HTERT RPE-1 (cell line): Measurements from ENCODE around the gene HSPA1L.
"Not testable (repeated sequence)": the region's sequence is repeated elsewhere in the genome, so short reads cannot be mapped to it uniquely, and the experiment has no call there.

Source experiments
- in situ Hi-C: fragments of 300-500 bp; cut with MboI; formaldehyde crosslinking; loops from 4 replicates; pipeline ENCODE4 v1.14.3; 2020; ENCODE audit warnings: low sequenced_read_pairs

The HSPA1L gene

DNA sequence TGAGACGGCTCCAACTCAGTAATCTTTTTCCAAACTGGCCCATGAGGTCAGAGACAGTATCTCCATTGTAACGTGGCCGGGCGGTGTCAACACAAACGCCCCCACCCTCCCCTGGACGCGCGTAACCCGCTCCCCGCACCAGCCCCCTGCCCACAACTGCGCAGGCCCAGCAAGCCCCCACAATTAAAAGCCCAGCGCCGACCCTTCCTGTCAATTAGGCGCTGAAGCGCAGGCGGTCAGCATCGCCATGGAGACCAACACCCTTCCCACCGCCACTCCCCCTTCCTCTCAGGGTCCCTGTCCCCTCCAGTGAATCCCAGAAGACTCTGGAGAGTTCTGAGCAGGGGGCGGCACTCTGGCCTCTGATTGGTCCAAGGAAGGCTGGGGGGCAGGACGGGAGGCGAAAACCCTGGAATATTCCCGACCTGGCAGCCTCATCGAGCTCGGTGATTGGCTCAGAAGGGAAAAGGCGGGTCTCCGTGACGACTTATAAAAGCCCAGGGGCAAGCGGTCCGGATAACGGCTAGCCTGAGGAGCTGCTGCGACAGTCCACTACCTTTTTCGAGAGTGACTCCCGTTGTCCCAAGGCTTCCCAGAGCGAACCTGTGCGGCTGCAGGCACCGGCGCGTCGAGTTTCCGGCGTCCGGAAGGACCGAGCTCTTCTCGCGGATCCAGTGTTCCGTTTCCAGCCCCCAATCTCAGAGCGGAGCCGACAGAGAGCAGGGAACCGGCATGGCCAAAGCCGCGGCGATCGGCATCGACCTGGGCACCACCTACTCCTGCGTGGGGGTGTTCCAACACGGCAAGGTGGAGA, at the start of gene HSPA1L, which contains the start of gene HSPA1A:
Gene HSPA1L, minus strand, starts transcription at position 259 of the 814 bp plus-strand sequence. CDS start 3,311 bp downstream, outside the sequence.
Gene HSPA1A, plus strand, starts transcription at position 519 of the 814 bp plus-strand sequence. Its CDS starts 214 bp downstream, at position 733.
- in situ Hi-C loops, result no loop called here

DNA sequence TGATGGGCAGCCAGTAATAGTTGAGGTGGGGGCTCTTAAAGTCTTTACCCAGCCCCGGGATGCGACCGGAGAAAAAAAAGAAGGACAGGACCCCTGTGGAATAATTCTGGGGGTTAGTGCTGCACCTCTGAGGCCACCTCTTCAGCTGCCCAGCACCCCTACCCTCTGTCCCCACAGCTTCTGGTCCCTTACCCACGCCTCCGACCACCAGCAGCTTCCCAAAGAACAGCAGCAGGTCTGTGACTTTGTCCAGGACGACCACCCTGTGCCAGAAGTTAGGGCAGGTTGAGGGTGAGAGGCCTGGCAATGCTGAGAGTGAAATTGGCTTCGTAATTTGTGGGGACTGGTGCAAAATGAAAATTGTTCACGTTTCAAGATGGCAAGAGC, 49.7 kb upstream of the HSPA1L start:
- in situ Hi-C loops, result no loop called here

DNA sequence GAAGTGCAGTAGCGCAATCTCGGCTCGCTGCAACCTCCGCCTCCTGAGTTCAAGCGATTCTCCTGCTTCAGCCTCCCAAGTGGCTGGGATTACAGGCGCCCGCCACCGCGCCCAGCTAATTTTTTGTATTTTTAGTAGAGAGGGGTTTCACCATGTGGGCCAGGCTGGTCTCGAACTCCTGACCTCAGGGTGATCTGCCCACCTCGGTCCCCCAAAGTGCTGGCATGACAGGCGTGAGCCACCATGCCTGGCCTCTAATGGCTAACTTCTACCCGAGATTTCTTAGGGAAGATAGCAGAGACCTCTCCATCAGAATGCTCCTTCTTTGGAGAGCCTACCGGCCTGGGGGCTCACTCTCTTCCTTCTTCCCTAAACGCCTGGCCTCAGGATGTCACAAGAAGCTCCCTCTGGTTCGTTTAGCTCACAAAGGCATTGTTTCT, 49.1 kb upstream of the HSPA1L start:
- in situ Hi-C loops, result not testable (repeated sequence)

DNA sequence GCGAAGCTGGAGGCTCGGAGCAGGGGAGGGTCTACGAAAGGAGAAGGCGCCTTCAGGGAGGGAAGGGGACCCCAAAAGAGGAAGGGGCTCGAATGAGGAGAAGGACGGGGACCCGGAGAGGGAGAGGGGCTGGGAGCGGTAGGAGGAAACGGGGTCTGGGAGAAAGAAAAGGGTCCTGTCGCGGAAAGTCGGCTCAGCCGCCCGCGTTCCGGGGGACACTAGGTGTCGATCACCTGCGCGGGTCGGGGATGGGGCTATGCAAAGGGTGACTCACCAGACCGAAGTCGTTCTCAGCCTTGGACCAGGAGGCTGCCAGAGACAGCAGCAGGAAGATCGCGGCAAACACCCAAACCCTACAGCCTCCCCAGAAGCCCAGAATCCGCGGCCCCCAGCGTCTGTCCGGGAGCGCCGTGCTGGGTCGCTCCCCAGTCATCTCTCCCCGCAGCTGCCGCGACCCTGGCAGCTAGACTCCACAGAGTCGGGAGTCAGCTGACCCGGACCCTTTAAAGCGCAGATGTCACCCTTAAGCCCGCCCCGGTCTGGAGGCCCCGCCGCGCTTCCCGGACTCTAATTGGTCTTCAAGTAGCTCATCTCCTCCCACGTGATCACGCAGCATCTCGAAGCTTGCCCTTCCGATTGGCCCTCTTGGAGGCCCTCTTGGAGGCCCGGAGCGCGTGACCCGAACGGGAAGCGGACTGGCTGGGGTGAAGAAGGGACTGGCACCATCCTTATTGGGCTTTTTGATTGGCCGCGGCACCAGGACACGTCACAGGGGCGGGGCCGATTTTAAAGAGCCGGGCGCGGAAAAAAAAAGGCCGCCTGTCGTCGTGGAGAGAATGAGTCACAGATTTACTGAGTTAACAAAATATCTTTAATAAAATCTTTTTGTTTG, 47.5 kb upstream of the HSPA1L start, which contains the start of gene NEU1:
Gene NEU1, minus strand, starts transcription at position 478 of the 892 bp plus-strand sequence. Its CDS starts 45 bp downstream, at position 433.
- in situ Hi-C loops, result no loop called here

DNA sequence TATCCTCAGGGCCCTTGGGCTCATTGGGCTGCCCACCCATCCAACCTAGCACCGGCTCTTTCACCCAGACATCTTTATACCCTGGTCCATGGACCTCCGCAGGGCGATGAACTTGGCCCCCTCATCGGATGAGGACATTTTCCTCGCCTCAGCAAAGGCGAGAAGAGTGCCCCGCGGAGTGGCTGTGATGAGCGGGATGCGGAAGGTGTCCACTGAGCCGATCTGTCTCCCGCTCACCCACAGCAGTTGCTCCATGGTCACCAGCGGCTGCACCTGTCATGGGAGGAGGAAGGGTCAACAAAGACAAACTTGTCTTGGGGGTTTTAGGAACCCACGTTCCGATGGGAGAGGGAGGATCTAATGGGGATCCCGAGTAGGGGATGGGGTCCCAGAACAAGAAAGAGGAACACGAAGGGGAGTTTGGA, 46.8 kb upstream of the HSPA1L start:
- in situ Hi-C loops, result no loop called here

DNA sequence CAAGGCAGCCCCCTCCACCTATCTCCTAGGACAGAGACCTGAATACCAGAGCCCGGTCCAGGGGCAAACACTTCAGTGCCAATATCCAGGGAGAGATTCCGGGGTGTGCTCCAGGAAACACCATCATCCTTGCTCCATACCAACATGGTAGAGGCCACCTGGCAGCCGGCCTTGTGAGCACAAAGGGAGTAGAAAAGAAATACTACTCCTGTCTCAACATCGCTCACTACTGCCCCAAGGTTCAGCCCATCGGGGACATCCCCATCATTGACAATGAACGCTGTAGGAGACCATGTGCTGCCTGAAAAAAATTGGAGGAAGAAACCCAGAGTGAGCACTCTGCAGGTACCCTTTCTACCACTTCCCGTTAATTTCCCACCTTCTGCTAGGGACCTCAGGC, 46.1 kb upstream of the HSPA1L start:
- in situ Hi-C loops, result no loop called here

DNA sequence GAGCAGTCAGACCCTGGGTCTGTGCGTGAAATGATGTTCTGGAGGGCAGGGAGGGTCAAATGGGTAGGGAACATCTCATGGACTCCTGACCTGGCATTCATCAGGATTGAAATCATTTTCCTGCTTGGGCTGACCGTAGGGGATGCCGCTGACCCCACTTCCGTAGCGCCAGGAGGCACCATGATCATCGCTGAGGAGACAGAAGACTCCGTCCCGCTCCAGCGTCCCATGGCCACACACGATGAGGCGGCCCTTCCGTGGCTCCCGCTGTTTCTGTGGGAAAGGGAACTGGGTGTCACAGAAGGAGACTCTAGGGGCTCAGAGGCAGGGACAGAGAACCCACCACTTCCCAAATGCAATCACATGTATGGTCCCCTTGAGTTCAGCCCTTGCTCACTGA, 45.3 kb upstream of the HSPA1L start:
- in situ Hi-C loops, result no loop called here

DNA sequence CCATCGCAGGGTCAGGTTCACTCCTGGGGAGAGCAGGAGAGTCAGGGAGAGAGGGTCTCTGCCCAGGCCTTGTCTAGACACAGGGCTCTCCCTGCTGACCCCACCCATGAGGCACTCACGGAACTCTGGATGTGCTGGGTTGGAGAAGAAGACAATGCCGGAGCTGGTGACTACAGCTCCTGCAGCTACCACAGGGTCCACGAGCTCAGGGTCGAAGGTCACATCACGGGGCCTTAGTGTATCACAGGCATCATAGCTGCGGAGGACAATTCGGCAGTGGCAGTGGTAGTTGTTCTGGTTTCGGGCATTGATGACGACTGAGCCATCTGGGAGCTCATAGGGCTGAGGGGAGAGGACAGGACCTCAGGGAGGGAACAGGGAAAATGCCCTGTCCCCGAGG, 44.8 kb upstream of the HSPA1L start:
- in situ Hi-C loops, result no loop called here

DNA sequence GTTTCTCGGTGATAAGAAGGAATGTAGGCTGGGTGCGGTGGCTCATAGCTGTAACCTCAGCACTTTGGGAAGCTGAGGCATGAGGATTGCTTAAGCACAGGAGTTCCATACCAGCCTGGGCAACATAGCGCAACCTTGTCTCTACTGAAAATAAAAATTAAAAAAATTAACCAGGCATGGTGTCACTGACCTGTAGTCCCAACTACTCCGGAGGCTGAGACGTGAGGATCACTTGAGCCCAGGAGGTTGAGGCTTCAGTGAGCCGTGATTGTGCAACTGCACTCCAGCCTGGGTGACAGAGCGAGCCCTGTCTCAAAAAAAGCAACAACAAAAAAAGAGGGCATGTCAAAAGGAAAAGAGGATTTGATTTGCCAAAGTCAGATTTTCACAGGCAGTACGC, 43.6 kb upstream of the HSPA1L start:
- in situ Hi-C loops, result no loop called here

DNA sequence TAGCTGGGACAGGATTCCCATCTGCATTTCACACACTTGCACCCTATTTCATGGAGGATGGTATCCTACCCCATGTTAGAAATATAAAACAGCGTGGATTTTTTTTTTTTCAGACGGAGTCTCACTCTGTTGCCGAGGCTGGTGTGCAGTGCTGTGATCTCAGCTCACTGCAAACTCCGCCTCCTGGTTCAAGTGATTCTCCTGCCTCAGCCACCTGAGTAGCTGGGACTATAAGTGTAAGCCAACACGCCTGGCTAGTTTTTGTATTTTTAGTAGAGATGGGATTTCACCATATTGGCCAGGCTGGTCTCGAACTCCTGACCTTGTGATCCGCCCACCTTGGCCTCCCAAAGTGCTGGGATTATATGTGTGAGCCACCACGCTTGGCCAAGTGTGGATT, 42.7 kb upstream of the HSPA1L start:
- in situ Hi-C loops, result not testable (repeated sequence)

DNA sequence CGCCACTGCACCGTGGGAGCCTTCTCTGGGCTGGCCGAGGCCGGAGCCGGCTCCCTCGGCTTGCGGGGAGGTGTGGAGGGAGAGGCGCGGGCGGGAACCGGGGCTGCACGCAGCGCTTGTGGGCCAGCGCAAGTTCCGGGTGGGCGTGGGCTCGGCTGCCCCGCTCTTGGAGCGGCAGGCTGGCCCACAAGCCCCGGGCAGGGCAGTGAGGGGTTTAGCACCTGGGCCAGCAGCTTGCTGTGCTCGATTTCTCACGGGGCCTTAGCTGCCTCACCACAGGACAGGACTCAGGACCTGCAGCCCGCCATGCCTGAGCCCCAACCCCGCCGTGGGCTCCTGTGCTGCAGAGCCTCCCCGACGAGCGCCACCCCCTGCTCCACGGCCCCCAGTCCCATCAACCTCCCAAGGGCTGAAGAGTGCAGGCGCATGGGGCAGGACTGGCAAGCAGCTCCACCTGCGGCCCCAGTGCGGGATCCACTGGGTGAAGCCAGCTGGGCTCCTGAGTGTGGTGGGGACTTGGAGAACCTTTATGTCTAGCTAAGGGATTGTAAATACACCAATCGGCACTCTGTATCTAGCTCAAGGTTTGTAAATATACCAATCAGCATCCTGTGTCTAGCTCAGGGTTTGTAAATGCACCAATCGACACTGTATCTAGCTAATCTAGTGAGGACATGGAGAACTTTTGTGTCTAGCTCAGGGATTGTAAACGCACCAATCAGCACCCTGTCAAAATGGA, 37.1 kb upstream of the HSPA1L start:
- in situ Hi-C loops, result not testable (repeated sequence)

DNA sequence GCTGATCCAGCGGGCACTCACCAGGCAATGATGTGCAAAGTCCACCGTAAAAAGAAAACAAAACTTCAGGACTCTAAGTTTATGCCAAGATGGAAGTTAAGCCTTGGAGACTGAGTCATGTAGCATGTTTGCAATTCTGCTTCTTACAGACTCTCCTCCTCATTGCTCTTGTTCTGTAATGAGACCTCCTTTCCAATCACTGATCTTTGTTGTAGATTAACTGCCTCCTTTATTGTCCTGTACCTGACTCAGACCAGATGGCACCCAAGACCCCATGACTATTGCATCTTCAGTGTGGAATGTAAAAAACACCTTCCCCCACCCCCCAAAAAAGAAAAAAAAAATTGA, 36.4 kb upstream of the HSPA1L start:
- in situ Hi-C loops, result no loop called here

DNA sequence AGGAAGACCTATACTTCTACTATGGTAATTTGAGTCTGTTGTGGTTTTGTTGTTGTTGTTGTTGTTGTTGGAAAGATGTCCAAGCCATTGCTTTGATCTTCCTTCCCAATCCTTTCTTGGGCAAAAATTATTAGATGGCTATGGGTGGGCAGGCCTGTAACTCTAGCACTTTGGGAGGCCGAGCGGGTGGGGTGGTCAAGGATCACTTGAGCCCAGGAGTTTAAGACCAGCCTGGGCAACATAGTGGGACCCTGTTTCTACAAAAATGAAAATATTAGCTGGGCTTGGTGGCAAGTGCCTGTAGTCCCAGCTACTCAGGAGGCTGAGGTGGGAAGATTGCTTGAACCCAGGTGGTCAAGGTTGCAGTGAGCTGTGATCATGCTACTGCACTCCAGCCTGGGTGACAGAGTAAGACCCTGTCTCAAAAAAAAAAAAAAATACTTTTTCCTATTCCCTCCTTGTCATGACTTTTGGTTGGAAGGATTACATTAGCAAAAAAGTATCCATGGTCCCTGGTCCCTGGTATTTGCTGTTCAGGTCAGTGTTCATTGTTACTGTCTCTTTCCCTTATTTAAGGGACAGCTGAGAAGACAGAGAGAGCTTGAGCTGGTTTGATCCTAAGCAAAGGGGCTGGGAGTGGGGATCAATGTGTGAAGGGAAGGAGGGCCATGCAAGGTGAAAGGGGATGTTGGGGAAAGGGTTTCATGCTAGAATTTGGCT, 35.8 kb upstream of the HSPA1L start:
- in situ Hi-C loops, result no loop called here

DNA sequence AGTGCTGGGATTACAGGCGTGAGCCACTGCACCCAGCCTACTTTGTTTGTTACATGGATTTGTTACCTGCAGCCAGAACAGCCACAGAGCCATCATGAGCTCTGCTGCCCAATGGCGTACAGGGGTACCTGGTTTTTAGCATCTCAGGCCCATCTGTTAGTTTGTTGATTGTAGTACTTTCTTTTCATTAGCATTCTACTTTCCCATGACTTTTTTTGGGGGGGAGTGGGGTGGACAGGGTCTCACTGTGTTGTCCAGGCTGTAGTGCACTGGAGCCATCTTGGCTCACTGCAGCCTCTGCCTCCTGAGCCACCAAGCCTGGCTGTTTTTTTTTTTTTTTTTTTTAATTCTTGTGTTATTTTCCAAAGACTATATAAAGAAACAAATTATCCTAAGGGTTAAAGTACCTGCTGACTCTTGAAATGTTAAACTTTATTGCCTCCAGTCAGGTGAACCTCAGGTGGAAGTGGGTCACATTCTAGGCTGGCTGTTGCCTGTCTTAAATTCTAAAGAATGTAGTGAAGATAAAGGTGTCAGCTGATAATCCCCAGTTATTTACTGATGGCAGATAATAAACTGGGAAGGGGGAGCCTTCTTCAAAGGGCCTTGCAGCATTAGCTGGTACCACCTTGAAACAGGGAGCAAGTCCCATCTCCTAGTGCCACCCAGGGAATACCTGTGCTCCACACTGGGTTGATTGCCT, 32.3 kb upstream of the HSPA1L start:
- in situ Hi-C loops, result no loop called here

DNA sequence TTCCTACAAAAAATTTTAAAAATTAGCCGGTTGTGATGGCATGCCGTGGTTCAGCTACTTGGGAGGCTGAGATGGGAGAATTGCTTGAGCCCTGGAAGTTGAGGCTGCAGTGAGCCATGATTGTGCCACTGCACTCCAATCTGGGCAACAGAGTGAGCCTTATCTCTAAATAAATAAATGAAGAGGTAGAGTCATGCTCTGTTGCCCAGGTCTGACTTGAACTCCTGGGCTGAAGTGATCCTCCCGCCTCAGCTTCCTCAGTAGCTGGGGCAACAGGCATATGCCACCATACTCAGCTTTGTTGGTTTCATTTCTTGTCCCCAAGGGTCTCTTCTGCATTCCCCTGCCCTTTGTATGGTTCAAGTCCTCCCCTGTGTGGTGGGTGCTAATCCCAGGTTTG, 29.4 kb upstream of the HSPA1L start:
- in situ Hi-C loops, result no loop called here

DNA sequence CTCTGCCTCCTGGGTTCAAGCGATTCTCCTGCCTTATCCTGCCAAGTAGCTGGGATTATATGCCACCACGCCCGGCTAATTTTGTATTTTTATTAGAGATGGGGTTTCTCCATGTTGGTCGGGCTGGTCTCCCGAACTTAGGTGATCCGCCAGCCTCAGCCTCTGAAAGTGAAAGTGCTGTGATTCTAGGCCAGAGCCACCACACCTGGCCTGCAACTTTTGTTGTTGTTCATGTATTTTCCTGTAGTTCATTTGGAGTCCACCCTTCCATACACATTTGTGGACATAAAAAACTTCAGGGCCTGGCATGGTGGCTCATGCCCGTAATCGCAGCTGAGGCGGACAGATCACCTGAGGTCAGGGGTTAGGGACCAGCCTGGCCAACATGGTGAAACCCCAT, 27.0 kb upstream of the HSPA1L start:
- in situ Hi-C loops, result no loop called here

DNA sequence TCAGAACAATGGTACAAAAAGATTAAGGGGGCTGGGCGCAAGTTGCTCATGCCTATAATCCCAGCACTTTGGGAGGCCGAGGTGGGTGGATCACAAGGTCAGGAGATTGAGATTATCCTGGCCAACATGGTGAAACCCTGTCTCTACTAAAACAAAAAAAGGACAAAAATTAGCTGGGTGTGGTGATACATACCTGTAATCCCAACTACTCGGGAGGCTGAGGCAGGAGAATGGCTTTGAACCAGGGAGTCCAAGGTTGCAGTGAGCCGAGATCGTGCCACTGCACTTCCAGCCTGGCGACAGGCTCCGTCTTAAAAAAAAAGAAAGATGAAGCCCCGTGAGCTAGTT, 24.7 kb upstream of the HSPA1L start:
- in situ Hi-C loops, result not testable (repeated sequence)

DNA sequence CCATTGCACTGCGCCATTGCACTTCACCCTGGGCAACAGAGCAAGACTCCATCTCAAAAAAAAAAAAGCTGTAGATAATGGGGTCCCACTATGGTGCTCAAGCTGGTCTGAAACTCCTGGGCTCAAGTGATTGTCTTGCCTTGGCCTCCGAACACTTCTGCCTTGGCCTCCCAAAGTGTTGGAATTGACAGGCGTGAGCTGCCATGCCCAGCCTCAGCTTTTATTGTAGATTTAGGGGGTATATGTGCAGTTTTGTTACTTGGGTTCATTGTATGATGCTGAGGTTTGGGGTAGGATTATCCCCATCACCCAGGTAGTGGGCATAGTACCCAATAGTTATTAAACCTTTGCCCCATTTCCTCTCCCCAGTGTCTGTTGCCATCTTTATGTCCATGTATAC, 23.9 kb upstream of the HSPA1L start:
- in situ Hi-C loops, result no loop called here

DNA sequence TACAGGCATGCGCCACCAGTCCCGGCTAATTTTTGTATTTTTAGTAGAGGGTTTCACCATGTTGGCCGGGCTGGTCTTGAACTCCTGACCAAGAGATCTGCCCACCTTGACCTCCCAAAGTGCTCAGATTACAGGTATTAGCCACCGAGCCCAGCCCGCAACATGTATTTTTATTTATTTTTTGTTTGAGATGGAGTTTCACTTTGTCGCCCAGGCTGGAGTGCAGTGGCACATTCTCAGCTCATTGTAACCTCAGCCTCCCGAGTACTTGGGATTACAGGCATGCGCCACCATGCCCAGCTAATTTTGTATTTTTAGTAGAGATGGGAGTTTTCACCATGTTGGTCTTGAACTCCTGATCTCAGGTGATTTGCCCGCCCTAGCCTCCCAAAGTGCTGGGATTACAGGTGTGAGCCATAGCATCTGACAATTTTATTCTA, 23.1 kb upstream of the HSPA1L start:
- in situ Hi-C loops, result not testable (repeated sequence)
